ENCODE results near the gene MYOCOS.
A peak's percentile ranks its signal among the peaks of the same experiment; 100 is the strongest.
"Not testable (repeated sequence)": the region's sequence is repeated elsewhere in the genome, so short reads cannot be mapped to it uniquely, and the experiment has no call there.

The MYOCOS gene

DNA sequence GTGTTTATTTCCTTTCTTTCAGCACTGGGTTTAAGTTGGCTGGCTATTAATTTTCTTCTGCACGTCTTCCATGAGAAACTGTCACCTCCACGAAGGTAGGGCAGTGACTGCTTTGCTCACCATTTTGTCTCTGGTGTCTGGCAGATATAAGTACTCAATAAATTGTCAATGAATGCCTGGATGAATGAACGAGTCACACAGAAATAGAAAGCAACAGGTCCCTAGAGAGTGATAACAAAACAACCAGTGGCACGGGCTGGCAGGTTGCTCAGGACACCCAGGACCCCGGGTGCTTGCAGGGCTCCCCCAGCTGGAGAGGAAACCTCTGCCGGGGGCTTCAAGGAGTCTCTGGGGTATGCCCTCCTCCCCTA, 33.7 kb downstream of the MYOCOS start:
- H3K4me3 ChIP-seq (ENCODE audit: low read length, poor library complexity, severe bottlenecking), result no peak overlapping the region
- no peak overlapping the region for H3K4me2 ChIP-seq (ENCODE audit: low read depth, low read length, poor library complexity, severe bottlenecking)
- peak overlapping the region; percentile 55; the same call in 1 of the 2 replicates for H2AFZ ChIP-seq (ENCODE audit: low read length)

GRCh38 chr1:171656206-171656605, 34.2 kb downstream of the MYOCOS start:
- H3F3A ChIP-seq (ENCODE audit: low read depth); H3K79me2 ChIP-seq (ENCODE audit: insufficient read depth, low read length); H3K4me3 ChIP-seq (ENCODE audit: low read length, poor library complexity, severe bottlenecking); H3K36me3 ChIP-seq (ENCODE audit: insufficient read depth, low read length); H3K9me3 ChIP-seq (ENCODE audit: insufficient read depth, low read depth, low read length); H3K9me2 ChIP-seq (replicated peaks; ENCODE audit: low read depth, low read length); H4K20me1 ChIP-seq (ENCODE audit: insufficient read depth, low read length, poor library complexity, severe bottlenecking); H3K4me2 ChIP-seq (ENCODE audit: low read depth, low read length, poor library complexity, severe bottlenecking); H3K9ac ChIP-seq (ENCODE audit: low read depth, low read length, poor library complexity, severe bottlenecking); H3K27me3 ChIP-seq (ENCODE audit: insufficient read depth, low read length, poor library complexity, severe bottlenecking); H3K4me1 ChIP-seq (ENCODE audit: insufficient read depth, low read length, poor library complexity, severe bottlenecking): not testable (repeated sequence)
- H2AFZ ChIP-seq (ENCODE audit: low read length), result 0 out of 2 replicates have a peak overlapping the region, but pooled peaks have one; percentile 55

More for the DNA sequence above, 33.7 kb downstream of the MYOCOS start:
- H3K36me3 ChIP-seq (ENCODE audit: insufficient read depth, low read length), result no peaks in the 10 kb centered on the region
- H3F3A ChIP-seq (ENCODE audit: low read depth), result no peaks in the 10 kb centered on the region
- no peaks in the 10 kb centered on the region for H3K27me3 ChIP-seq (ENCODE audit: insufficient read depth, low read length, poor library complexity, severe bottlenecking)
- H3K79me2 ChIP-seq (ENCODE audit: insufficient read depth, low read length), result no peaks in the 10 kb centered on the region
- no peaks in the 10 kb centered on the region for H3K9me3 ChIP-seq (ENCODE audit: insufficient read depth, low read depth, low read length)
- H3K9me2 ChIP-seq (replicated peaks; ENCODE audit: low read depth, low read length), result no peaks in the 10 kb centered on the region
- TF ChIP-seq, protein P1, sequence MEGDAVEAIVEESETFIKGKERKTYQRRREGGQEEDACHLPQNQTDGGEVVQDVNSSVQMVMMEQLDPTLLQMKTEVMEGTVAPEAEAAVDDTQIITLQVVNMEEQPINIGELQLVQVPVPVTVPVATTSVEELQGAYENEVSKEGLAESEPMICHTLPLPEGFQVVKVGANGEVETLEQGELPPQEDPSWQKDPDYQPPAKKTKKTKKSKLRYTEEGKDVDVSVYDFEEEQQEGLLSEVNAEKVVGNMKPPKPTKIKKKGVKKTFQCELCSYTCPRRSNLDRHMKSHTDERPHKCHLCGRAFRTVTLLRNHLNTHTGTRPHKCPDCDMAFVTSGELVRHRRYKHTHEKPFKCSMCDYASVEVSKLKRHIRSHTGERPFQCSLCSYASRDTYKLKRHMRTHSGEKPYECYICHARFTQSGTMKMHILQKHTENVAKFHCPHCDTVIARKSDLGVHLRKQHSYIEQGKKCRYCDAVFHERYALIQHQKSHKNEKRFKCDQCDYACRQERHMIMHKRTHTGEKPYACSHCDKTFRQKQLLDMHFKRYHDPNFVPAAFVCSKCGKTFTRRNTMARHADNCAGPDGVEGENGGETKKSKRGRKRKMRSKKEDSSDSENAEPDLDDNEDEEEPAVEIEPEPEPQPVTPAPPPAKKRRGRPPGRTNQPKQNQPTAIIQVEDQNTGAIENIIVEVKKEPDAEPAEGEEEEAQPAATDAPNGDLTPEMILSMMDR (conservative IDR thresholded peaks at IDR 0.05; ENCODE audit: low read length), result no peak
- TF ChIP-seq EZH2phosphoT487 (IDR thresholded peaks at IDR 0.05; ENCODE audit: borderline replicate concordance), result no peak
- H3K4me1 ChIP-seq (ENCODE audit: insufficient read depth, low read length, poor library complexity, severe bottlenecking), result no peaks in the 10 kb centered on the region
- no peaks in the 10 kb centered on the region for H4K20me1 ChIP-seq (ENCODE audit: insufficient read depth, low read length, poor library complexity, severe bottlenecking)
- no peak overlapping the region for H3K9ac ChIP-seq (ENCODE audit: low read depth, low read length, poor library complexity, severe bottlenecking)

- Histone ChIP-seq H3K9me2 (replicated peaks; ENCODE audit: low read depth, low read length) (no peaks in the 10 kb centered on the region), H3K36me3 (ENCODE audit: insufficient read depth, low read length) (no peaks in the 10 kb centered on the region), H2AFZ (ENCODE audit: low read length) (peak overlapping the region; percentile 79), H3K79me2 (ENCODE audit: insufficient read depth, low read length) (no peaks in the 10 kb centered on the region), H3K9ac (ENCODE audit: low read depth, low read length, poor library complexity, severe bottlenecking) (no peak overlapping the region), H4K20me1 (ENCODE audit: insufficient read depth, low read length, poor library complexity, severe bottlenecking) (no peaks in the 10 kb centered on the region), H3K4me3 (ENCODE audit: low read length, poor library complexity, severe bottlenecking) (no peak overlapping the region), H3F3A (ENCODE audit: low read depth) (no peaks in the 10 kb centered on the region), H3K4me2 (ENCODE audit: low read depth, low read length, poor library complexity, severe bottlenecking) (no peak overlapping the region), H3K4me1 (ENCODE audit: insufficient read depth, low read length, poor library complexity, severe bottlenecking) (no peaks in the 10 kb centered on the region), H3K9me3 (ENCODE audit: insufficient read depth, low read depth, low read length) (no peaks in the 10 kb centered on the region), H3K27me3 (ENCODE audit: insufficient read depth, low read length, poor library complexity, severe bottlenecking) (no peaks in the 10 kb centered on the region)
- TF ChIP-seq EZH2phosphoT487 (IDR thresholded peaks at IDR 0.05; ENCODE audit: borderline replicate concordance), result no peak
- TF ChIP-seq, protein P1 (conservative IDR thresholded peaks at IDR 0.05; ENCODE audit: low read length), result no peak
Observed at GRCh38 chr1:171661076-171661650, 39.1 kb downstream of the MYOCOS start.
